ENCODE results near the gene NR2F1-AS1.
A peak's percentile ranks its signal among the peaks of the same experiment; 100 is the strongest.
"Not testable (repeated sequence)": the region's sequence is repeated elsewhere in the genome, so short reads cannot be mapped to it uniquely, and the experiment has no call there.

NR2F1-AS1 gene

DNA sequence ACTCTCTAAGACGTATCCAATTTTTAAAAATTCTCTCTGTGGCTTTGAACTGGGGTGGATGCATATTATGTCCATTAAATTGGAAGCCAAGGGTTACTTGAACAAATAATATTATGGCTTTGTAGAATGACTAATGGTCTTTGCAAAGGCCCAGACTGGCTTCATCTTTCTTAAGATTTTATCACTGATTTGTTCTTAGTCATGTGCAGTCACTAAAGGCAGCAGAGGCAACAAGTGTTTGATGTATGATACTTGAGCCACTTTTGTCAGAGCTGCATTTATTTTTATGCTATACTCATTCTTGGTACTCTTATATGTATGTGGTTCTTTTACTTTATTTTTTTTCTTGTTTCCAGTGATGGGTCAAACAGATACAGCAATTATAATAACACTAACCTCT lies 152.2 kb downstream of the NR2F1-AS1 start:
- no peak for DNase-seq (ENCODE audit: low read depth)

DNA sequence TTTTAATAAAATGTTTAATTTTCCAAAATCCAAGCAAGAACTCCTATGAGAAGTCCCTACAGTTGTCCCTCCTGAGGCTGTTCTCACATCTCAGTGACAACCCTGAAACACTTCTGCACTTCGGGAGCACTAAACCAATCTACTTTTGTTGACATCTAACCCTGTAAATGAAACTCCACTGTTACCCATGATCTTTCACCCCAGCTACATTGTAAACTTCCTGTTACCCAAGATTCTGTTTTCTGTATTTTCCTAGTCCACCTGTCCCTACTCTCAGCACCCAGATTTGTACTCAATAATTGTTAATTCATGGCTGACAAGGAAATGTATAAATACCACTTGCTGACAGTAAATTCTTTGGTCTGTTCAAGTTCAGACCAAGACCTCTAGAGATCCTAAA lies 153.7 kb downstream of the NR2F1-AS1 start:
- DNase-seq (ENCODE audit: low read depth), result no peak

- DNase-seq (ENCODE audit: low read depth), result peak; percentile 9
Measured at GRCh38 chr5:93425096-93425495, 155.9 kb downstream of the NR2F1-AS1 start.

DNA sequence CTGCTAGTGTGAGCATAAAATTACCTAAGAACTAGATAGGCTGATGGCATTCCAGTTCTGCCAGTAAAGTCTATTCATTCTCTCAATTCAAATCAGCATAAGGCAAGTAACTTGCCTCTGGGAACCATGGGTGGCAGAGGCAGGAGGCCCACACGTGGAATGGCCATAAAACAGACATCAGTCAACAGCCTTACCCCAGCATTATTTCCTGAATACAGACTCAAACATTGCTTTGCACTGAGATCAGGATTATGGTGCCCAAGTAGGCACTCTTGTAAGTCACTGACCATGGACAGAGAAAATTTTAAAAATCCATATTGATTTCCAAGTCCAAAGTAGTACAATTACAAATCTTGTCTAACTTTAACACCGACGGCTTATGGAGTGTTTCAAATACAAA lies 157.7 kb downstream of the NR2F1-AS1 start:
- DNase-seq (ENCODE audit: low read depth), result no peak

GRCh38 chr5:93422652-93423280 lies 158.3 kb downstream of the NR2F1-AS1 start:
- DNase-seq (ENCODE audit: low read depth), result no peak

DNA sequence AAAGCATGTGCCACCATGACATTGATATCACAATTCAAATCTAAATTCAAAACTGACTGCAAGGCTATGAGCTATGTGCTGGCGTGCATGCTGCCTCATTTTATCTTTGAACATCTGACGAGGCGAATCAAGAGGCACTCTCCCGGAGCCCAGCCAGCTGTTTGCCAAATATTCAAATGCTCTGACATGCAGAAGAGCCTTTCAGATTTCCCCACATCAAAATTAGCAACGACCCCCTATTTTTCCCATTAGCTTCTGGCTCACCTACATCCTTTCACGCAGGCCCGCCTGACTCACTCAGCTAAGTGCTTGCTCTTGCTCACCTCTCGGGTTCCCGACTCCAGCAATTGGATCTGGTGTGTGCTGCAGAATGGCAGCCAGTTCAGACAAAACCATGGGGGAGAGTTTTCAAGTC lies 159.0 kb downstream of the NR2F1-AS1 start:
- DNase-seq (ENCODE audit: low read depth), result no peak

DNA sequence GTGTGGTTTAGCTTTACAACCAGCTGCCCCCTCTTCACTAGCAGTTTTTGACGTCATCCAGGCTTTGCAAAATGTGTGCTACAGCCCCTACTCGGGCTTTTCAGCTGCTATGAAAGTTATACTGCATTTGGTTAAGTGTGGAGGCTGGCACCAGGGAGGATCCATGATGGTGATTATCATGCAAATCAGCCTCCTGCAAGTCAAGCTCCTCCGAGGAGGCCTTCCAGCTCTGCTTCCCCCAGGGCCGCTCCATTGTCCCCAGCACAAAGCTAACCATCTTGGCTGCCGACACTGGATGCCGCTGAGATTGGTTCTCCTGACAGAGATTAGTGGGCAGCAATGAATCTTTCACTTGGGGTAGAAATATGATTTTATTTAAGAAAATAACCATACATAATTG lies 159.6 kb downstream of the NR2F1-AS1 start:
- DNase-seq (ENCODE audit: low read depth), result no peak

- no peak for DNase-seq (ENCODE audit: low read depth)
Measured at GRCh38 chr5:93417490-93417889, 163.5 kb downstream of the NR2F1-AS1 start.

DNA sequence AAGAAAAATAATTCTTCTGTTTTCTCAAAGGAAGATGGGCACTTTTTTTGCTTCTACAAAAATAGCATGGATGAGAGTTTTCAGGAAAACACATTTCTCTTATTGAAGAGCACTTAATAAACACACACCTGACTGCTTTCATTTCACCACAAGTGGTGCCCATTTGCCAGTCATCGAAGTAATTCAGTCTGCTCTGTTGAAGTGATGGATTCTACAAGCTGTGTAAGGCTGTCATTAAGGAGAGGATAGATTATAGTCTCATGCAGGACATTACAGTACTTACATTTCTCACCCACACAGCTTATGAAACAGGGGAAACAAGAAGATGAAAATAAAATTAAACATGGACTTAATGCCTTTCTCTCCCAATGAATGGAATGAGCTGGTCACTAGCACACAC lies 165.2 kb downstream of the NR2F1-AS1 start:
- DNase-seq (ENCODE audit: low read depth), result no peak

- no peak for DNase-seq (ENCODE audit: low read depth)
Measured at GRCh38 chr5:93411716-93412115, 169.3 kb downstream of the NR2F1-AS1 start.

- no peak for DNase-seq (ENCODE audit: low read depth)
Measured at GRCh38 chr5:93409691-93410090, 171.3 kb downstream of the NR2F1-AS1 start.

GRCh38 chr5:93407454-93407853 lies 173.6 kb downstream of the NR2F1-AS1 start:
- no peak for DNase-seq (ENCODE audit: low read depth)

DNA sequence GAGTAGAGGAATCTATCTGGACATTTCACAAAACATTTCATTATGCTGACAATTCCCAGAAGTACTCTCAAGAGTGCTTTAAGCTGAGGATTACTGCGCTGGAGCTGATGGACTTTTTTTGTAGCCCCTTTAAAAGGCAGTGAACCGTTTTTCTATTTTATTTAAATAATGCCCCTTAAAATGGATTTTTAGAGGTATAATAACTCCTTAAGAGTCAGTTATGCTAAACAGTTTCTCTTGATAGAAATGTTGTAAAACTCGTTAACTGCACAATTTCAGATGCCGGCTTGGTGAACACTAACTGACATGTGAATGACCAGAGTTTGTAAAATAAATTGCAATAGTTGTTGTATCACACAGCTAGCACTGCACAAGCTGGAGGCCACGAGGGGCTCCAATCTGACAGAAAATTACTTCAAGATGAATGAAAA lies 174.0 kb downstream of the NR2F1-AS1 start:
- no peak for DNase-seq (ENCODE audit: low read depth)

DNA sequence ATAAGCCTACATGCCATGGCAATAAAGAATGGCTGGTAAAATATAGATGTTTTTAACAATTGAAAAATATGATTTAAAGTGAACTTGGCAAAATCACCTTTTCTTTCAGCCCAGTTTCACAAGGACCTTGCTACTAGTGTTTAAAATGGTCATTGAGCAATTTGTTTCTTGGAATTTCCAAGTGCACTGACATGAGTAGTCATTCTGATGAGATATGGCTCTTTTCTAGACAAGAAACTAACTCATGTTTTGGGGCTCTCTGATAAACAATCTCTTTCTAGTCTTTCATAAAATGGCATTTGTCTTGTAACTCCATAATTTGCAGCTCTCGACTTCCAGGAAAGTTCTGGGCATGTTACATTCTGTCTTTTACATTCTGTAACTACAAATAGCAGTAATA lies 176.8 kb downstream of the NR2F1-AS1 start:
- no peak for DNase-seq (ENCODE audit: low read depth)

- DNase-seq (ENCODE audit: low read depth), result no peak
Measured at GRCh38 chr5:93403141-93403928, 177.7 kb downstream of the NR2F1-AS1 start.

GRCh38 chr5:93402451-93402850 lies 178.6 kb downstream of the NR2F1-AS1 start:
- DNase-seq (ENCODE audit: low read depth), result no peak

GRCh38 chr5:93401634-93402213 lies 179.3 kb downstream of the NR2F1-AS1 start:
- DNase-seq (ENCODE audit: low read depth), result no peak

DNA sequence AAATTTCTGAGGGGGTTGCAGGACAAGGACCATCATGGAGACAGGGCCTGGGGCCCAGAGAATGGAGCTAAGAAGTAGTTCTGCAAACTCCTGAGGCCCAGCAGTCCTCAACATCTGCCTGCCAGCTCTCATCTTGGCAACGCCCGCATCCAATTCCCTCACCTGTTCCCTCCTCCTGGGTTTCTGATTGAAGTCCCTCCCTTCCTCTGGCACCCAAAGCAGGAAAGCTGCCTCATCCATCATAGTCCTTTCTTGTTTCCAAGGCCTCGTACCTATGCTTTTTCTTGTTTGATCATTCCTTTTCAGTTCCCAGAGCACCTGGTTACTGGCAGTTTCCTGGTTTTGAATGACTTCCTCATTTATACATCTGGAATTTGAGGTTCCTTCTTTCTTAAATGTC lies 181.3 kb downstream of the NR2F1-AS1 start:
- DNase-seq (ENCODE audit: low read depth), result no peak

- peak; percentile 45 for DNase-seq (ENCODE audit: low read depth)
Measured at GRCh38 chr5:93395971-93396379, 185.0 kb downstream of the NR2F1-AS1 start.

DNA sequence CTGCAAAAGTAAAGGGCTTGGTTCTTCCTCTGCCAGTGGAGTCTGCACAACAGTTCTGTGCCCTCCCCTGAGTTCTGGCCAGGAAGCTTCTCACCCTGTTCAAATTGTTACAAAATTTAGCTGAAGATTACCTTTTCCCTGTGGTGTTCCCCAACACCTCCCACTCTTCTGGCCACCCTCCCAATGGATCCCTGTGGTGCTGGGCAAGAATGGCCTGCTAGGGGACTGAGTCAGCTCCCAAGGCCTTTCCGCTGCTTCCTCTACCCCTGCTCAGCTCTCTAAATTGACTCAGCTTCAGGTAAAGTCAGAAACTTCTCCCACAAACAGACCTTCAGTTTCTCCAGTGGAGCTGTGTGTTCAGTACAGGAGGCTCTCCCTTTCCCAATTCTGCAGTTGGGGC lies 186.0 kb downstream of the NR2F1-AS1 start:
- DNase-seq (ENCODE audit: low read depth), result no peak

DNA sequence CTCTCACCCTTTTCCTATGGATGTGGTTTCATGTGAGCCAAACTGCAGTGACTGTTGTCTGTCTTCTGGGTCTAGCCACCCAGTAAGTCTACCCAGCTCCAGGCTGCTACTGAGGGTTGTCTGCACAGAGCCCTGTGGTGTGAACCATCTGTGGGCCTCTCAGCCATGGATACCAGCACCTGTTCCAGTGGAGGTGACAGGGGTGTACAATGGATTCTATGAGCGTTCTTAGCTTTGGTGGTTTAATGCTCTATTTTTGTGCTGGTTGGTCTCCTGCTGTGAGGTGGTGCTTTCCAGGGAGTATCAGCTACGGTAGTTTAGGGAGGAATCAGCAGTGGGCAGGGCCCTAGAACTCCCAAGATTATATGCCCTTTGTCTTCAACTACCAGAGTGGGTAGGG lies 186.7 kb downstream of the NR2F1-AS1 start:
- DNase-seq (ENCODE audit: low read depth), result no peak

DNA sequence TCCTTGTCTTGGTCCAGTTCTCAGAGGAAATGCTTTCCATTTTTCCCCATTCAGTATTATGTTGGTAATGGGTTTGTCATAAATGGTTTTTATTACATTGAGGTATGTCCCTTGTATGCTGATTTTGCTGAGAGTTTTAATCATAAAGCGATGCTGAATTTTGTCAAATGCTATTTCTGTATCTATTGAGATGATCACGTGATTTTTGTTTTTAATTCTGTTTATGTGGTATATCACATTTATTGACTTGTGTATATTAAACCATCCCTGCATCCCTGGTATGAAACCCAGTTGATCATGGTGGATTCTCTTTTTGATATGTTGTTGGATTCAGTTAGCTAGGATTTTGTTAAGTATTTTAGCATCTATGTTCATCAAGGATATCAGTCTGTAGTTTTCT lies 189.8 kb downstream of the NR2F1-AS1 start:
- DNase-seq (ENCODE audit: low read depth), result not testable (repeated sequence)

- no peak for DNase-seq (ENCODE audit: low read depth)
Measured at GRCh38 chr5:93385655-93386054, 195.4 kb downstream of the NR2F1-AS1 start.
